Measurements from ENCODE around the gene KIAA1958.

Gene KIAA1958

DNA sequence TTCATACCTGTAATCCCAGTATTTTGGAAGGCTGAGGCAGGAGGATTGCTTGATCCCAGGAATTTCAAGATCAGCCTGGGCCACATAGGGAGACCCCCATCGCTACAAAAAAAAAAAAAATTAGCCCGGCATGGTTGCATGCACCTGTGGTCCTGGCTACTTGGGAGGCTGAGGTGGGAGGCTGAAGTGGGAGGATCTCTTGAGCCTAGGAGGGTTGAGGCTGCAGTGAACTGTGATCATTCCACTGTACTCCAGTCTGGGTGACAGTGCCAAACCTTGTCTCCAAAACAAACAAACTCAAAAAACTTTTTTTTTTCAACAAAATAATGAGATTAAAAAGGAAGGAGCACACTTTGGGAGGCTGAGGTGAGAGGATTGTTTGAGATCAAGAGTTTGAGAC is 14.2 kb downstream of the KIAA1958 start:
- Histone ChIP-seq H3K79me2 (ENCODE audit: insufficient read depth, low read length) (peaks cover 91% of the 10 kb centered on the region), H3K9me2 (replicated peaks; ENCODE audit: low read depth, low read length) (no peaks in the 10 kb centered on the region)

DNA sequence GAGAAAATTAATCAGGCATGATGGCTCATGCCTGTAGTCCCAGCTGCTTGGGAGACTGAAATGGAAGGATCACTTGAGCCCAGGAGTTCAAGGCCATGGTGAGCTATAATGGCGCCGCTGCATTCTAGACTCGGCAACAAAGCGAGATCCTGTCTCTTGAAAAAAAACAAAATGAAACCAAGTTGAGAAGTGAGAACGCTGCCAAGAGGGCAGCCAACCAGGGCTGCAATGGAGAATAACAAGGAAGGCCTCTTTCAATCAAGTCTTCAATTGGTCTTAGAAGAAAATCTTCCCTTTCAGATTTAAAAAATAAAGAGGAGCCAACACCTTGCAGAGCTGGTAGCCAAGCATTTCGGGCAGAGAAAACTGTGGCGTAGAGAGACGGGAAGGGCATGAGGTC is 14.7 kb downstream of the KIAA1958 start:
- Histone ChIP-seq H3K9me2 (replicated peaks; ENCODE audit: low read depth, low read length) (no peaks in the 10 kb centered on the region), H3K27me3 (ENCODE audit: insufficient read depth, low read length, poor library complexity, severe bottlenecking) (no peaks in the 10 kb centered on the region), H3K9me3 (ENCODE audit: insufficient read depth, low read depth, low read length) (no peaks in the 10 kb centered on the region), H3K4me3 (ENCODE audit: low read length, poor library complexity, severe bottlenecking) (no peak overlapping the region), H2AFZ (ENCODE audit: low read length) (no peak overlapping the region), H4K20me1 (ENCODE audit: insufficient read depth, low read length, poor library complexity, severe bottlenecking) (peaks cover 44% of the 10 kb centered on the region), H3K4me2 (ENCODE audit: low read depth, low read length, poor library complexity, severe bottlenecking) (no peak overlapping the region), H3K4me1 (ENCODE audit: insufficient read depth, low read length, poor library complexity, severe bottlenecking) (peaks cover 23% of the 10 kb centered on the region), H3F3A (ENCODE audit: low read depth) (no peaks in the 10 kb centered on the region), H3K36me3 (ENCODE audit: insufficient read depth, low read length) (no peaks in the 10 kb centered on the region), H3K79me2 (ENCODE audit: insufficient read depth, low read length) (peaks cover 90% of the 10 kb centered on the region), H3K9ac (ENCODE audit: low read depth, low read length, poor library complexity, severe bottlenecking) (no peak overlapping the region)
- no peak for TF ChIP-seq EZH2phosphoT487 (IDR thresholded peaks at IDR 0.05; ENCODE audit: borderline replicate concordance)
- TF ChIP-seq, protein P1, sequence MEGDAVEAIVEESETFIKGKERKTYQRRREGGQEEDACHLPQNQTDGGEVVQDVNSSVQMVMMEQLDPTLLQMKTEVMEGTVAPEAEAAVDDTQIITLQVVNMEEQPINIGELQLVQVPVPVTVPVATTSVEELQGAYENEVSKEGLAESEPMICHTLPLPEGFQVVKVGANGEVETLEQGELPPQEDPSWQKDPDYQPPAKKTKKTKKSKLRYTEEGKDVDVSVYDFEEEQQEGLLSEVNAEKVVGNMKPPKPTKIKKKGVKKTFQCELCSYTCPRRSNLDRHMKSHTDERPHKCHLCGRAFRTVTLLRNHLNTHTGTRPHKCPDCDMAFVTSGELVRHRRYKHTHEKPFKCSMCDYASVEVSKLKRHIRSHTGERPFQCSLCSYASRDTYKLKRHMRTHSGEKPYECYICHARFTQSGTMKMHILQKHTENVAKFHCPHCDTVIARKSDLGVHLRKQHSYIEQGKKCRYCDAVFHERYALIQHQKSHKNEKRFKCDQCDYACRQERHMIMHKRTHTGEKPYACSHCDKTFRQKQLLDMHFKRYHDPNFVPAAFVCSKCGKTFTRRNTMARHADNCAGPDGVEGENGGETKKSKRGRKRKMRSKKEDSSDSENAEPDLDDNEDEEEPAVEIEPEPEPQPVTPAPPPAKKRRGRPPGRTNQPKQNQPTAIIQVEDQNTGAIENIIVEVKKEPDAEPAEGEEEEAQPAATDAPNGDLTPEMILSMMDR (conservative IDR thresholded peaks at IDR 0.05; ENCODE audit: low read length): no peak

More for the DNA sequence above, 14.2 kb downstream of the KIAA1958 start:
- TF ChIP-seq EZH2phosphoT487 (IDR thresholded peaks at IDR 0.05; ENCODE audit: borderline replicate concordance): no peak
- TF ChIP-seq, protein P1 (conservative IDR thresholded peaks at IDR 0.05; ENCODE audit: low read length): no peak
- Histone ChIP-seq H3K36me3 (ENCODE audit: insufficient read depth, low read length) (no peaks in the 10 kb centered on the region), H3F3A (ENCODE audit: low read depth) (no peaks in the 10 kb centered on the region), H4K20me1 (ENCODE audit: insufficient read depth, low read length, poor library complexity, severe bottlenecking) (peaks cover 48% of the 10 kb centered on the region), H3K27me3 (ENCODE audit: insufficient read depth, low read length, poor library complexity, severe bottlenecking) (no peaks in the 10 kb centered on the region), H3K9me3 (ENCODE audit: insufficient read depth, low read depth, low read length) (no peaks in the 10 kb centered on the region), H3K9ac (ENCODE audit: low read depth, low read length, poor library complexity, severe bottlenecking) (no peak overlapping the region), H3K4me1 (ENCODE audit: insufficient read depth, low read length, poor library complexity, severe bottlenecking) (peaks cover 27% of the 10 kb centered on the region), H3K4me3 (ENCODE audit: low read length, poor library complexity, severe bottlenecking) (no peak overlapping the region), H3K4me2 (ENCODE audit: low read depth, low read length, poor library complexity, severe bottlenecking) (no peak overlapping the region), H2AFZ (ENCODE audit: low read length) (no peak overlapping the region)

DNA sequence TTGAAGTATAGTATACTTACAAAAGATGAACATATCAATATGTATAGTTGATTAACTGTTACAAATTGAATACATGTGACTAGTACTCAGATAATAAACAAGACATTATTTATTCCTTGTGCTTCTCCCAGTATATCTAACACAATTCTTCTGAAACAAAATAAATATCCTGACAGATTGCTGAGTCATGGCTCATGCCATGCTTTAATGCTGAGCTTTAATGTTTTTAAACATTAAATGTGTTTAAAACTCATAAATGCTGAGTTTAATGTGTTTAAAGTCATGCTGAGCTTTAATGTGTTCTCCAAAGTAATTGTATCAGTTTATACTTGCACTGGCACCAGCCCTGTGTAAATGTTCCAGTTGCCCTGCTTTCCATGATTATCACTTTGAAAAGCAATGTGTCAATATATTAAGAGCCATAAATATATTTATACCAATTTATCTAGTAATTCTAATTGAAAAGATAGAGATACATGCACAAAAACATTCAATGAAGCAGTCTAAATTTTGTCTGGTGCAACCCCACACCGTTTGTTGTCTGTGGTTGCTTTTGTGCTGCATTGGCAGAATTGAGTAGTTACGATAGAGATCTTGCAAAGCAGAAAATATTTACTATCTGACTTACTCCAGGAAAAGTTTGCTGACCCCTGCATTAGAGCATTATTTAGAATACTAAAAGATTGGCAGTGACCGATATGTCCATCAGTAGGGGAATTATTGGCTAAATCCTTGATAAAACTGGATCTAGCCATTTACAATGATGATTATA is 15.7 kb downstream of the KIAA1958 start:
- peaks cover 90% of the 10 kb centered on the region for H3K79me2 ChIP-seq (ENCODE audit: insufficient read depth, low read length)
- H3K4me1 ChIP-seq (ENCODE audit: insufficient read depth, low read length, poor library complexity, severe bottlenecking): peaks cover 12% of the 10 kb centered on the region
- no peaks in the 10 kb centered on the region for H3F3A ChIP-seq (ENCODE audit: low read depth)
- H3K4me2 ChIP-seq (ENCODE audit: low read depth, low read length, poor library complexity, severe bottlenecking): no peak overlapping the region
- no peak overlapping the region for H3K9ac ChIP-seq (ENCODE audit: low read depth, low read length, poor library complexity, severe bottlenecking)
- no peak overlapping the region for H2AFZ ChIP-seq (ENCODE audit: low read length)
- no peak overlapping the region for H3K4me3 ChIP-seq (ENCODE audit: low read length, poor library complexity, severe bottlenecking)
- no peaks in the 10 kb centered on the region for H3K9me2 ChIP-seq (replicated peaks; ENCODE audit: low read depth, low read length)
- H4K20me1 ChIP-seq (ENCODE audit: insufficient read depth, low read length, poor library complexity, severe bottlenecking): peaks cover 43% of the 10 kb centered on the region
- no peak for TF ChIP-seq EZH2phosphoT487 (IDR thresholded peaks at IDR 0.05; ENCODE audit: borderline replicate concordance)
- TF ChIP-seq, protein P1 (conservative IDR thresholded peaks at IDR 0.05; ENCODE audit: low read length): no peak
- no peaks in the 10 kb centered on the region for H3K9me3 ChIP-seq (ENCODE audit: insufficient read depth, low read depth, low read length)
- no peaks in the 10 kb centered on the region for H3K27me3 ChIP-seq (ENCODE audit: insufficient read depth, low read length, poor library complexity, severe bottlenecking)
- H3K36me3 ChIP-seq (ENCODE audit: insufficient read depth, low read length): no peaks in the 10 kb centered on the region
